ENCODE measurements around the gene REELD1.

Gene REELD1

GRCh38 chr4:146245246-146245645 lies 30.9 kb downstream of the REELD1 start:
- no peaks in the 10 kb centered on the region for H3K9me3 Mint-ChIP-seq
- DNase-seq: no peak
- peaks cover 51% of the 10 kb centered on the region for H3K4me1 Mint-ChIP-seq
- no peak for ATAC-seq
- no peaks in the 10 kb centered on the region for H3K27me3 Mint-ChIP-seq
- no peak overlapping the region for H3K4me3 Mint-ChIP-seq
- H3K27ac Mint-ChIP-seq: no peak overlapping the region

DNA sequence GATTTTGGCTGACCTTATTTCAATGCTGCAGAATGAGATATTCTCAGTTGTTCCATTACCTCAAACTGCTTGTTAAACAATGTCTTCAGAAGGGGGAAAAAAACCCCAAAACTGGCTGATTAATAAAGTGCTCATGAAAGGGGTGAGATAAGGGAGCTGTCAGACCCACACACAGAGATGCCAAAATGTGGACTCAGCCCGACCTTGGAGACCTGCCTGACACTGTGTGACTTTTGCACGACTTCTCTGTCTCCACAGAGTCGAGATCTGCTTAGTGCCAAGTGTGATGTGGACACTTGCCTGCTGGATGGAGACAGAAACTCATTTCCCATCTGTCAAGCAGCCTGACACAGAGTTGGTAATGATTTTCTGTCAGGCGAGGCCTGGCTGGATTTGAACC lies 31.5 kb downstream of the REELD1 start:
- H3K4me1 Mint-ChIP-seq: peaks cover 51% of the 10 kb centered on the region
- no peak for ATAC-seq

DNA sequence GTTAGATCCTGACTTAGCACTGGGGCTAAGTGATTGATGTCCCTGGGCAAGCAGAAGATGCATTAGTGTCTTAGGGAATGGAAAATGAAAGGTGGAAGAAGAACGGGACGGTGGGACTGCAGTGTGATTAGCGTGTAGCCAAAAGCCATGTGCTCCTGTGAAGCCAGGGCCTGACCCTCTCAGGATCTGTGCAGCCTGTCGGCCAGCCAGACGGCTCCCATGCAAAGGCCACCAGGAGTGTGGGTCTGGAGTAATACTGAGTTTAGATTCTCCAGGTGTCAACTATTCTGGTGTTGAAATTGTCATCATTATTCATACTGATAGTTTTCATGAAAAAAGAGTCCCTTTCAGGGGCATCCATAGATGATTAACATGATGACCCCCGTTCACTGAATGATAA lies 32.0 kb downstream of the REELD1 start:
- Mint-ChIP-seq H3K4me1 (peaks cover 49% of the 10 kb centered on the region), H3K27ac (no peak overlapping the region), H3K27me3 (no peaks in the 10 kb centered on the region), H3K9me3 (no peaks in the 10 kb centered on the region), H3K4me3 (no peak overlapping the region)
- ATAC-seq: no peak
- DNase-seq: no peak

More for the DNA sequence above, 31.5 kb downstream of the REELD1 start:
- H3K4me3 Mint-ChIP-seq: no peak overlapping the region
- peak overlapping the region in 1 of 2 donors; percentile 49 for H3K27ac Mint-ChIP-seq
- H3K9me3 Mint-ChIP-seq: no peaks in the 10 kb centered on the region
- H3K27me3 Mint-ChIP-seq: no peaks in the 10 kb centered on the region
- DNase-seq: no peak

- H3K4me3 Mint-ChIP-seq: no peak overlapping the region
- no peaks in the 10 kb centered on the region for H3K27me3 Mint-ChIP-seq
- no peaks in the 10 kb centered on the region for H3K9me3 Mint-ChIP-seq
- ATAC-seq (no peak), DNase-seq (no peak)
- H3K4me1 Mint-ChIP-seq: peaks cover 39% of the 10 kb centered on the region
- H3K27ac Mint-ChIP-seq: no peak overlapping the region
Observed at GRCh38 chr4:146247356-146247755, 33.0 kb downstream of the REELD1 start.

GRCh38 chr4:146252969-146253611 lies 38.8 kb downstream of the REELD1 start:
- Mint-ChIP-seq H3K4me1 (no peaks in the 10 kb centered on the region), H3K9me3 (no peaks in the 10 kb centered on the region), H3K27ac (no peak overlapping the region), H3K4me3 (no peak overlapping the region), H3K27me3 (no peaks in the 10 kb centered on the region)
- DNase-seq (no peak), ATAC-seq (no peak)

DNA sequence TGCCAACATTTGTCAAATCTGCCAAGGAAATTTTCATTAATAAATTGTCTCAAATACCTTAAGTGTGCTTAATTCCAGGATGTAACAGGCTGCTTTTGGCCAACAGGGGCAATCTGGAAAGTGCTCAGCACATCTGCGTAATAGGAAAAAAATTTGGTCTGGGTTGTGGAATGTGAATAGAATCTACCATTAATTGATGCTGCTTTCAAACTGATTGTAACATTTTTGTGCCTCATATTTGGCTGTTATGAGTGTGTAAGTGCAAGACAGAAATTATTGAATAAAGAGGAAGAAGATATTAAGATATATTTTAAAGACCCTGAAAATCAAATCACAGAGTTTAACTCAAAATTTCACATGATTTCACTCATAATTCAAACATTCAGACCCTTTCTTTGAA lies 41.1 kb downstream of the REELD1 start:
- Mint-ChIP-seq H3K4me3 (no peak overlapping the region), H3K27ac (no peak overlapping the region), H3K27me3 (no peaks in the 10 kb centered on the region), H3K9me3 (no peaks in the 10 kb centered on the region), H3K4me1 (no peaks in the 10 kb centered on the region)
- ATAC-seq (no peak), DNase-seq (no peak)

DNA sequence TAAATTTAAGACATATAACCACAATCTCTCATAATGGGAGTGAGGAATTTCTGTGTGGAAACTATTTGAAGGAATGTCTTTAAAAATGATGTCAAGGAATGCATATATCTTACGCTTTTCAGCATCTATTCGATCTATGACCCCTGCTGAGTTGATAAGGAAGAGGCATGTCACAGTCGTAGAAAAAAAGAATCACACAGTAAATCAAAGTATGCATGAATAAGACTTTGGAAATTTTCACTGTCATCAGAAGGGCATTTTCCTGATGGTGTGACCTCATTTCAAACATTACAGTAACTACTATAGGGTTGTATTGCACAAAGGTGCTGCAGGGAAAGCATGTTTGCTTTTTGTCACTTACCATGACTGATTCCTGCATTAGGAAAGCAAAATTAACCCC lies 41.5 kb downstream of the REELD1 start:
- Mint-ChIP-seq H3K4me1 (no peaks in the 10 kb centered on the region), H3K4me3 (no peak overlapping the region), H3K27me3 (no peaks in the 10 kb centered on the region), H3K27ac (no peak overlapping the region), H3K9me3 (no peaks in the 10 kb centered on the region)
- ATAC-seq: no peak
- no peak for DNase-seq

- Mint-ChIP-seq H3K4me3 (no peak overlapping the region), H3K27me3 (no peaks in the 10 kb centered on the region), H3K9me3 (no peaks in the 10 kb centered on the region), H3K4me1 (no peaks in the 10 kb centered on the region), H3K27ac (peak overlapping the region in 1 of 2 donors; percentile 64)
- ATAC-seq (no peak), DNase-seq (no peak)
Observed at GRCh38 chr4:146256328-146256727, 42.0 kb downstream of the REELD1 start.

GRCh38 chr4:146257511-146257910 lies 43.2 kb downstream of the REELD1 start:
- ATAC-seq: no peak
- H3K27ac Mint-ChIP-seq: no peak overlapping the region

GRCh38 chr4:146260521-146260920 lies 46.2 kb downstream of the REELD1 start:
- no peak overlapping the region for H3K27ac Mint-ChIP-seq
- no peaks in the 10 kb centered on the region for H3K27me3 Mint-ChIP-seq
- H3K9me3 Mint-ChIP-seq: no peaks in the 10 kb centered on the region
- H3K4me1 Mint-ChIP-seq: no peaks in the 10 kb centered on the region
- DNase-seq: no peak
- no peak for ATAC-seq
- no peak overlapping the region for H3K4me3 Mint-ChIP-seq

More at GRCh38 chr4:146257511-146257910, 43.2 kb downstream of the REELD1 start:
- no peaks in the 10 kb centered on the region for H3K9me3 Mint-ChIP-seq
- no peak overlapping the region for H3K4me3 Mint-ChIP-seq
- DNase-seq: no peak
- H3K27me3 Mint-ChIP-seq: no peaks in the 10 kb centered on the region
- no peaks in the 10 kb centered on the region for H3K4me1 Mint-ChIP-seq

DNA sequence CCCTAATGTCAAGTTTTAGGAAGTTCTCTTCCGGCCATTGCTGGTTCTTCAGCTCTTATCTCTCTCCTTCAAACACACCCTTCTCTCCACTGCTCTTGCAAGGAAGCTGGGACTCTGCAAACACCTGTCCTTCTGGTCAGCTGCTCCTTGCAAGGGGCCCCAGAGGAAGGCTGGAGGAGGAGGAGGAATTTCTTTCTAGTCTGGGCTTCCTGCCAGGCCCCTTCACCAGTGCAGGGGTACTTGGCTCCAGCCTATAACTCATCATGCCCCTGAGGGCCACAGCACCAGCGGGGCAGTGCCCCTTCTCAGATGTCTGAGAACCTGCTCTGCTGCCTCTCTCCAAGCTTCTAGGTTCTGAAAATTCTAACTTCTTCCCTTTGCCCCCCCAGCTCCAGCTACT lies 46.7 kb downstream of the REELD1 start:
- Mint-ChIP-seq H3K27ac (no peak overlapping the region), H3K4me1 (no peaks in the 10 kb centered on the region), H3K4me3 (no peak overlapping the region), H3K27me3 (no peaks in the 10 kb centered on the region), H3K9me3 (no peaks in the 10 kb centered on the region)
- no peak for DNase-seq
- no peak for ATAC-seq

GRCh38 chr4:146263793-146264192 lies 49.5 kb downstream of the REELD1 start:
- H3K4me1 Mint-ChIP-seq: no peaks in the 10 kb centered on the region

DNA sequence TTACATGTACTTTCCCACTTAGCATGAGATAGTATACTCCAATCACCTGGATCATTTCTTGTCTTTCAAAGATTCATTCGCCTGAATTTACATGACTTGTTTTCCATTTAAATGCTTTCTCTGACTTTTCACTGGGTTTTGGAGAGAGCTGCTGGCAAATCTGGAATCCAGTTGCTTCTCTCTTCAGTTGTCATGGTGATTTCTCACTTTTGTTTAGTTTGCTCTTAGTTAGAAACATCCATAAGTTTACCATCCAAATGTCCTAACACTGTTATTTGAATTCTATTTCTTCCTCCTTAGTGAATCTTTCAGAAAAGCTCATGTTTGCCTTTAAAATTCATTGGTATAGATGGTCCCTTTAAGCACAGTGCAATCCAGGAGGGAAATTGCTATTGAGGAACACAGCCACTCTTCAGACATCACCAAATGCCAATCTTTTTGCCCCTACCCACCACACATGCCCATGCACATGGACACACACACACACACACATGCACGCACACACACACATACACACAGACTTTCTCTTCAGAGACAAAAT lies 51.7 kb downstream of the REELD1 start:
- Mint-ChIP-seq H3K4me1 (no peaks in the 10 kb centered on the region), H3K9me3 (no peaks in the 10 kb centered on the region), H3K27ac (no peak overlapping the region), H3K4me3 (no peak overlapping the region), H3K27me3 (no peaks in the 10 kb centered on the region)
- DNase-seq (no peak), ATAC-seq (no peak)

More at GRCh38 chr4:146263793-146264192, 49.5 kb downstream of the REELD1 start:
- Mint-ChIP-seq H3K27ac (no peak overlapping the region), H3K4me3 (no peak overlapping the region), H3K27me3 (no peaks in the 10 kb centered on the region), H3K9me3 (no peaks in the 10 kb centered on the region)
- ATAC-seq (no peak), DNase-seq (no peak)

GRCh38 chr4:146267826-146268225 lies 53.5 kb downstream of the REELD1 start:
- Mint-ChIP-seq H3K27me3 (no peaks in the 10 kb centered on the region), H3K27ac (no peak overlapping the region), H3K4me3 (no peak overlapping the region), H3K9me3 (no peaks in the 10 kb centered on the region), H3K4me1 (no peaks in the 10 kb centered on the region)
- ATAC-seq (no peak), DNase-seq (no peak)

DNA sequence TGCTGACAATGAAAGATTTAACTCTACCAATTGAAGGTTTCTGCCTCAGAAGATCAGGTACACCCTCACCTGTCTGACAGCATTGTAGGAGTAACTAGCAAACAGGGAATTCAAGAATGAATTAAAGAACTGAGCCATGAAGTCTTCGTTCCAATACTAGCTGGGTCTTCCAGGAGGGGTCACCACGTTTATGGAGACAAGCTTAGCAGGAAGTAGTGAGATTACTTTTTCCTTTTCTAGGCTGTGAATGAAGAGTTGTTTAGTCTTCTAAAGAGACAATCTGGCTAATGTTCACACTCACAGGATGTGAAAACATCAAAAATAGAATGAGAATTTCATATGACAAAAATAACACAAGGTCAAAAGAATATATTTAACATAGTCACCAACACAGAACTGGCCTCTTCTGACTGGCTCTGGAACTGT lies 54.9 kb downstream of the REELD1 start:
- DNase-seq (no peak), ATAC-seq (no peak)
- Mint-ChIP-seq H3K4me3 (no peak overlapping the region), H3K27me3 (no peaks in the 10 kb centered on the region), H3K9me3 (no peaks in the 10 kb centered on the region), H3K4me1 (peaks cover 4% of the 10 kb centered on the region), H3K27ac (no peak overlapping the region)

GRCh38 chr4:146271466-146271865 lies 57.1 kb downstream of the REELD1 start:
- Mint-ChIP-seq H3K27me3 (no peaks in the 10 kb centered on the region), H3K9me3 (no peaks in the 10 kb centered on the region), H3K27ac (no peak overlapping the region), H3K4me3 (no peak overlapping the region), H3K4me1 (peaks cover 4% of the 10 kb centered on the region)
- DNase-seq (no peak), ATAC-seq (no peak)
